Glutamatergic neuron (in vitro differentiated cells): ENCODE results near the gene RPTOR. TPM values are rescaled to one million over a fixed set of nuclear protein-coding genes. Genes with fewer than 3 reads are reported as not detected.

Source experiments
- DNase-seq: peaks from one replicate; pipeline ENCODE4 v3.0.0; 2022
- H3K27ac Mint-ChIP-seq: one replicate; pipeline ENCODE4 v1.8.0; 2020; ENCODE audit warnings: mild to moderate bottlenecking, mixed read lengths, inconsistent platforms; ENCODE audit not compliant: unreplicated experiment
- H3K27me3 Mint-ChIP-seq: one replicate; pipeline ENCODE4 v1.8.0; 2020; ENCODE audit warnings: mild to moderate bottlenecking, moderate library complexity, mixed read lengths, inconsistent platforms; ENCODE audit not compliant: unreplicated experiment
- H3K36me3 Mint-ChIP-seq: one replicate; pipeline ENCODE4 v1.8.0; 2020; ENCODE audit warnings: mild to moderate bottlenecking, mixed read lengths, inconsistent platforms; ENCODE audit not compliant: unreplicated experiment
- H3K4me1 Mint-ChIP-seq: one replicate; pipeline ENCODE4 v1.8.0; 2020; ENCODE audit warnings: mild to moderate bottlenecking, low read depth, mixed read lengths, inconsistent platforms; ENCODE audit not compliant: unreplicated experiment
- H3K4me3 Mint-ChIP-seq: one replicate; pipeline ENCODE4 v1.8.0; 2020; ENCODE audit warnings: mild to moderate bottlenecking, mixed read lengths, inconsistent platforms; ENCODE audit not compliant: unreplicated experiment
- H3K9me3 Mint-ChIP-seq: one replicate; pipeline ENCODE4 v1.8.0; 2020; ENCODE audit warnings: mild to moderate bottlenecking, moderate library complexity, mixed read lengths, inconsistent platforms; ENCODE audit not compliant: unreplicated experiment
- total RNA-seq: library from RNA; stranded (reverse); fragmentation: NEBNext Ultra II Directional; extraction: Animal tissue kit (Norgen Biotek cat#: 25700); gene quantifications from one replicate; pipeline ENCODE4 v1.2.1, GENCODE V29; 2021; ENCODE audit not compliant: unreplicated experiment
- TF ChIP-seq, protein P1 (sequence below): fragments of 200-600 bp; sonication (generic); IDR thresholded peaks from one replicate; pipeline ENCODE4 v1.5.0; 2021; ENCODE audit not compliant: partially characterized antibody, unreplicated experiment

The RPTOR gene
- total RNA-seq, 1 donor from 2014 or later = 39.8 TPM

- no peak for DNase-seq
- peaks cover 11% of the 10 kb centered on the region for H3K36me3 Mint-ChIP-seq
- peaks cover 8% of the 10 kb centered on the region for H3K4me1 Mint-ChIP-seq
- no peak overlapping the region for H3K27ac Mint-ChIP-seq
- H3K27me3 Mint-ChIP-seq = no peaks in the 10 kb centered on the region
- peaks cover 9% of the 10 kb centered on the region for H3K9me3 Mint-ChIP-seq
- TF ChIP-seq, protein P1, sequence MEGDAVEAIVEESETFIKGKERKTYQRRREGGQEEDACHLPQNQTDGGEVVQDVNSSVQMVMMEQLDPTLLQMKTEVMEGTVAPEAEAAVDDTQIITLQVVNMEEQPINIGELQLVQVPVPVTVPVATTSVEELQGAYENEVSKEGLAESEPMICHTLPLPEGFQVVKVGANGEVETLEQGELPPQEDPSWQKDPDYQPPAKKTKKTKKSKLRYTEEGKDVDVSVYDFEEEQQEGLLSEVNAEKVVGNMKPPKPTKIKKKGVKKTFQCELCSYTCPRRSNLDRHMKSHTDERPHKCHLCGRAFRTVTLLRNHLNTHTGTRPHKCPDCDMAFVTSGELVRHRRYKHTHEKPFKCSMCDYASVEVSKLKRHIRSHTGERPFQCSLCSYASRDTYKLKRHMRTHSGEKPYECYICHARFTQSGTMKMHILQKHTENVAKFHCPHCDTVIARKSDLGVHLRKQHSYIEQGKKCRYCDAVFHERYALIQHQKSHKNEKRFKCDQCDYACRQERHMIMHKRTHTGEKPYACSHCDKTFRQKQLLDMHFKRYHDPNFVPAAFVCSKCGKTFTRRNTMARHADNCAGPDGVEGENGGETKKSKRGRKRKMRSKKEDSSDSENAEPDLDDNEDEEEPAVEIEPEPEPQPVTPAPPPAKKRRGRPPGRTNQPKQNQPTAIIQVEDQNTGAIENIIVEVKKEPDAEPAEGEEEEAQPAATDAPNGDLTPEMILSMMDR = no peak
- H3K4me3 Mint-ChIP-seq = no peak overlapping the region
These were observed 468.2 kb downstream of the RPTOR start for GRCh38 chr17:81012574-81013447.

GRCh38 chr17:81013642-81014041 is 469.0 kb downstream of the RPTOR start:
- no peak overlapping the region for H3K4me3 Mint-ChIP-seq
- H3K4me1 Mint-ChIP-seq = peaks cover 16% of the 10 kb centered on the region
- H3K27me3 Mint-ChIP-seq = no peaks in the 10 kb centered on the region
- H3K27ac Mint-ChIP-seq = no peak overlapping the region
- no peak for DNase-seq
- peaks cover 9% of the 10 kb centered on the region for H3K9me3 Mint-ChIP-seq
- H3K36me3 Mint-ChIP-seq = peaks cover 11% of the 10 kb centered on the region
- TF ChIP-seq, protein P1 = no peak

DNA sequence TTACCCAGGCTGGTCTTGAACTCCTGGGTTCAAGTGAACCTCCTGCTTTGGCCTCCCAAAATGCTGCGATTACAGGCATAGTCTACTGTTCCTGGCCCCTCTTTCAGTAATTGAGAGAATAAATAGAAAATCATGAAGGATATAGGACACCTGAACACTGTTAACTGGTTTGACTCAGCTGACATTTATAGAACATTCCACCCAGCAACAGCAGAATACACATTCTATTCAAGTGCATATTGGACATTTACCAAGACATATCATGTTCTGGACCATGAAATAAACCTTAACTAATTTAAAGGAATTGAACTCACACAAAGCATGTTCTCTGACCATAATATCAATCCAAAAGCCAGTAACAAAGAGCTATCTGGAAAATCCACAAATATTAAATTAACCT is 470.5 kb downstream of the RPTOR start:
- Mint-ChIP-seq H3K27me3 (peaks cover 2% of the 10 kb centered on the region), H3K4me3 (no peak overlapping the region), H3K36me3 (peaks cover 11% of the 10 kb centered on the region), H3K9me3 (peaks cover 9% of the 10 kb centered on the region), H3K4me1 (peaks cover 17% of the 10 kb centered on the region), H3K27ac (no peak overlapping the region)
- TF ChIP-seq, protein P1 = no peak
- DNase-seq = no peak

Other genes starting within 250 kb of the RPTOR start
- 42.1 TPM for gene ENDOV, start 129.7 kb upstream of the RPTOR start, total RNA-seq
- gene NPTX1, start 68.2 kb upstream of the RPTOR start, total RNA-seq = 18.1 TPM